Measurements from ENCODE around the gene EPAS1.

- TF ChIP-seq, protein P1, sequence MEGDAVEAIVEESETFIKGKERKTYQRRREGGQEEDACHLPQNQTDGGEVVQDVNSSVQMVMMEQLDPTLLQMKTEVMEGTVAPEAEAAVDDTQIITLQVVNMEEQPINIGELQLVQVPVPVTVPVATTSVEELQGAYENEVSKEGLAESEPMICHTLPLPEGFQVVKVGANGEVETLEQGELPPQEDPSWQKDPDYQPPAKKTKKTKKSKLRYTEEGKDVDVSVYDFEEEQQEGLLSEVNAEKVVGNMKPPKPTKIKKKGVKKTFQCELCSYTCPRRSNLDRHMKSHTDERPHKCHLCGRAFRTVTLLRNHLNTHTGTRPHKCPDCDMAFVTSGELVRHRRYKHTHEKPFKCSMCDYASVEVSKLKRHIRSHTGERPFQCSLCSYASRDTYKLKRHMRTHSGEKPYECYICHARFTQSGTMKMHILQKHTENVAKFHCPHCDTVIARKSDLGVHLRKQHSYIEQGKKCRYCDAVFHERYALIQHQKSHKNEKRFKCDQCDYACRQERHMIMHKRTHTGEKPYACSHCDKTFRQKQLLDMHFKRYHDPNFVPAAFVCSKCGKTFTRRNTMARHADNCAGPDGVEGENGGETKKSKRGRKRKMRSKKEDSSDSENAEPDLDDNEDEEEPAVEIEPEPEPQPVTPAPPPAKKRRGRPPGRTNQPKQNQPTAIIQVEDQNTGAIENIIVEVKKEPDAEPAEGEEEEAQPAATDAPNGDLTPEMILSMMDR (conservative IDR thresholded peaks at IDR 0.05), result no peak
- TF ChIP-seq EZH2 (IDR thresholded peaks at IDR 0.05; ENCODE audit: low read depth), result no peak
These were observed 14.5 kb downstream of the EPAS1 start for GRCh38 chr2:46311651-46312223.

Measured in PC-9 (cell line).